SK-N-SH (cell line): Measurements from ENCODE around the gene USP40. TPM values are rescaled to one million over a fixed set of nuclear protein-coding genes. Genes with fewer than 3 reads are reported as not detected.

Experiments
- CTCF ChIA-PET: fragments of 300-600, 350-600 bp; formaldehyde crosslinking; extraction: SDS; loops from one replicate; lab custom pipeline; 2021; lab: Yijun Ruan, JAX
- POLR2A ChIA-PET: fragments of 350-600 bp; sonication (Branson Sonifier 250); formaldehyde crosslinking; extraction: SDS; loops from one replicate; lab custom pipeline; 2020; ENCODE audit warnings: antibody characterized with exemption, inconsistent platforms; lab: Yijun Ruan, JAX
- DNase-seq: peaks from one replicate; pipeline ENCODE4 v3.0.0; 2012
- H2AFZ ChIP-seq: fragments of 200-600 bp; sonication (generic); 2 replicates; pipeline ENCODE4 v1.8.1; 2016; ENCODE audit warnings: antibody characterized with exemption, mild to moderate bottlenecking, low read depth
- H3F3A ChIP-seq: fragments of 200-600 bp; sonication (generic); replicated peaks from 2 replicates; pipeline ENCODE3; 2016; ENCODE audit warnings: antibody characterized with exemption, mild to moderate bottlenecking; ENCODE audit not compliant: insufficient read depth
- H3K27ac ChIP-seq, 2 experiments: fragments of 200-500 bp in 1 of 2; fragments of 200-600 bp in 1 of 2; sonication (Bioruptor generic) in 1 of 2; sonication (generic), shearing (Covaris generic) in 1 of 2; 2 replicates each; pipeline versions ENCODE4 v1.5.1 to v1.6.1; 2014 to 2016; ENCODE audit warnings: low read depth in 2 of 2, inconsistent platforms in 1 of 2, low read length in 1 of 2, mild to moderate bottlenecking in 1 of 2, mixed read lengths in 1 of 2
- H3K27me3 ChIP-seq: fragments of 200-600 bp; sonication (generic), shearing (Covaris generic); 2 replicates; pipeline ENCODE4 v1.6.1; 2016; ENCODE audit warnings: mixed run types; ENCODE audit not compliant: insufficient read depth
- H3K36me3 ChIP-seq, 2 experiments: fragments of 200-500 bp in 1 of 2; fragments of 200-600 bp in 1 of 2; sonication (Bioruptor generic) in 1 of 2; sonication (generic) in 1 of 2; replicated peaks in 1 of 2; 2 replicates each; pipeline versions ENCODE3 to v1.5.1; 2014 to 2016; ENCODE audit warnings: low read length in 1 of 2, mild to moderate bottlenecking in 1 of 2; ENCODE audit not compliant: insufficient read depth in 2 of 2, control insufficient read depth in 1 of 2
- H3K4me1 ChIP-seq, 2 experiments: fragments of 200-500 bp in 1 of 2; fragments of 200-600 bp in 1 of 2; sonication (Bioruptor generic) in 1 of 2; sonication (generic), shearing (Covaris generic) in 1 of 2; 2 replicates each; pipeline versions ENCODE4 v1.5.1 to v1.6.1; 2014 to 2016; ENCODE audit warnings: low read depth in 1 of 2, low read length in 1 of 2, mixed run types in 1 of 2; ENCODE audit not compliant: insufficient read depth in 2 of 2, control insufficient read depth in 1 of 2
- H3K4me2 ChIP-seq: fragments of 200-600 bp; sonication (generic), shearing (Covaris generic); 2 replicates; pipeline ENCODE4 v1.6.1; 2017; ENCODE audit warnings: mixed run types
- H3K4me3 ChIP-seq, 2 experiments: fragments of 200-500 bp in 1 of 2; fragments of 200-600 bp in 1 of 2; sonication (Bioruptor generic) in 1 of 2; sonication (generic), shearing (Covaris generic) in 1 of 2; 2 replicates each; pipeline versions ENCODE4 v1.5.1 to v1.8.1; 2014 to 2016; ENCODE audit warnings: low read depth in 2 of 2, inconsistent platforms in 1 of 2, low read length in 1 of 2, mild to moderate bottlenecking in 1 of 2, mixed read lengths in 1 of 2, moderate library complexity in 1 of 2
- H3K79me2 ChIP-seq: fragments of 200-600 bp; sonication (generic); 2 replicates; pipeline ENCODE4 v1.8.1; 2017; ENCODE audit warnings: mild to moderate bottlenecking; ENCODE audit not compliant: insufficient read depth
- H3K9ac ChIP-seq: fragments of 200-600 bp; sonication (generic); 2 replicates; pipeline ENCODE4 v1.6.1; 2017; ENCODE audit warnings: mixed run types
- H3K9me2 ChIP-seq: fragments of 200-600 bp; sonication (generic); 2 replicates; pipeline ENCODE4 v1.6.1; 2017; ENCODE audit warnings: mixed run types
- H3K9me3 ChIP-seq: fragments of 200-600 bp; sonication (generic); 2 replicates; pipeline ENCODE4 v1.6.1; 2017; ENCODE audit warnings: mixed run types, mild to moderate bottlenecking, moderate library complexity
- H4K20me1 ChIP-seq: fragments of 200-600 bp; sonication (generic); 2 replicates; pipeline ENCODE4 v1.6.1; 2017; ENCODE audit warnings: mild to moderate bottlenecking, mixed run types; ENCODE audit not compliant: insufficient read depth
- CHD2 ChIP-seq: fragments of 150-350 bp; IDR thresholded peaks from 2 replicates; pipeline ENCODE4 v1.6.1; 2018; ENCODE audit warnings: low read length; ENCODE audit not compliant: partially characterized antibody
- ELF1 ChIP-seq: IDR thresholded peaks from 2 replicates; pipeline ENCODE4 v1.4.0; 2012
- EP300 ChIP-seq, 2 experiments: IDR thresholded peaks; 2 replicates each; pipeline versions ENCODE4 v1.4.0 to v1.6.1; 2012; ENCODE audit warnings: borderline replicate concordance in 1 of 2, low read depth in 1 of 2, low read length in 1 of 2
- EZH2phosphoT487 ChIP-seq: fragments of 200-600 bp; sonication (generic); IDR thresholded peaks from 2 replicates; pipeline ENCODE4 v1.6.1; 2017; ENCODE audit warnings: low read depth, mixed run types, mild to moderate bottlenecking, antibody characterized with exemption, moderate library complexity, borderline replicate concordance
- FOSL2 ChIP-seq: IDR thresholded peaks from 2 replicates; pipeline ENCODE4 v1.4.0; 2012; ENCODE audit warnings: low read depth, mild to moderate bottlenecking, moderate library complexity, borderline replicate concordance
- GABPA ChIP-seq: IDR thresholded peaks from 2 replicates; pipeline ENCODE4 v1.4.0; 2012; ENCODE audit warnings: low read depth, mild to moderate bottlenecking
- GATA2 ChIP-seq: sonication (generic); formaldehyde crosslinking; IDR thresholded peaks from 2 replicates; pipeline ENCODE4 v1.5.0; 2020; ENCODE audit warnings: mild to moderate bottlenecking, missing genetic modification reagents
- IRF3 ChIP-seq: fragments of 150-350 bp; IDR thresholded peaks from 2 replicates; pipeline ENCODE4 v1.6.1; 2016; ENCODE audit warnings: mild to moderate bottlenecking, low read depth, low read length
- JUND ChIP-seq: IDR thresholded peaks from 2 replicates; pipeline ENCODE4 v1.4.0; 2012
- MAX ChIP-seq: IDR thresholded peaks from 2 replicates; pipeline ENCODE4 v1.4.0; 2012; ENCODE audit warnings: low read depth
- MXI1 ChIP-seq: IDR thresholded peaks from 2 replicates; pipeline ENCODE4 v1.6.1; 2012; ENCODE audit warnings: mild to moderate bottlenecking, low read depth, low read length, improper control_type of control experiment
- NFIC ChIP-seq: IDR thresholded peaks from 2 replicates; pipeline ENCODE4 v1.4.0; 2012; ENCODE audit warnings: borderline replicate concordance
- NRF1 ChIP-seq: IDR thresholded peaks from 2 replicates; pipeline ENCODE4 v1.6.1; 2012; ENCODE audit warnings: low read depth, mild to moderate bottlenecking, low read length
- RCOR1 ChIP-seq: fragments of 150-350 bp; IDR thresholded peaks from 2 replicates; pipeline ENCODE4 v1.6.1; 2017; ENCODE audit warnings: antibody characterized with exemption, low read length
- TCF12 ChIP-seq: IDR thresholded peaks from 2 replicates; pipeline ENCODE4 v1.4.0; 2012
- TEAD4 ChIP-seq: IDR thresholded peaks from 2 replicates; pipeline ENCODE4 v1.4.0; 2012; ENCODE audit warnings: mild to moderate bottlenecking, borderline replicate concordance; ENCODE audit not compliant: insufficient read depth
- YY1 ChIP-seq: IDR thresholded peaks from 2 replicates; pipeline ENCODE4 v1.4.0; 2012; ENCODE audit warnings: low read depth, mild to moderate bottlenecking
- WGBS: methylation state at CpG from one replicate; pipeline ENCODE4 v1.1.6; 2017; ENCODE audit warnings: low lambda C conversion rate; 5-methylcytosine and 5-hydroxymethylcytosine counted together
- polyA plus RNA-seq, 3 experiments: library from polyadenylated mRNA; depleted of rRNA; stranded (reverse); fragments of >200 nt; gene quantifications; 2 replicates each; pipeline ENCODE4 v1.2.3, GENCODE V29; 2012

Gene USP40
- polyA plus RNA-seq, 1 of the 3 experiments (the other 2 are of a cell fraction), result 37.0 TPM

- TF ChIP-seq TEAD4, result no peak
- TF ChIP-seq NFIC, result no peak
- TF ChIP-seq CHD2, result no peak
These were observed 40.8 kb downstream of the USP40 start (continued) for GRCh38 chr2:233525791-233526190.

- H3K9ac ChIP-seq, result no peak overlapping the region
- TF ChIP-seq ELF1 (no peak), NRF1 (no peak), JUND (no peak), RCOR1 (no peak), YY1 (no peak), TEAD4 (no peak), EZH2phosphoT487 (no peak), TCF12 (no peak), FOSL2 (no peak), MXI1 (no peak), GATA2 (CRISPR knock-in tag) (no peak), GABPA (no peak), MAX (no peak), EP300 (IDR thresholded peaks at IDR 0.05; ENCODE audit: borderline replicate concordance in 1 of 2, low read depth in 1 of 2, low read length in 1 of 2) (no peak), IRF3 (no peak)
- TF ChIP-seq, all 33 proteins: peak for 0
- no peak overlapping the region for H3K27ac ChIP-seq
- DNase-seq, result no peak
- H3F3A ChIP-seq, result no peaks in the 10 kb centered on the region
- ChIA-PET POLR2A (no interaction called here), CTCF (no interaction called here)
- no peaks in the 10 kb centered on the region for H3K79me2 ChIP-seq
- no peak overlapping the region for H3K4me2 ChIP-seq
- peaks cover 48 to 60% of the 10 kb centered on the region in 2 experiments for H3K36me3 ChIP-seq
- H4K20me1 ChIP-seq, result no peaks in the 10 kb centered on the region
- H3K4me3 ChIP-seq, result no peak overlapping the region
- no peaks in the 10 kb centered on the region for H3K4me1 ChIP-seq
- no peaks in the 10 kb centered on the region for H3K9me3 ChIP-seq
- 81% methylated on average over 3 of the region's 3 CpGs for WGBS
- H2AFZ ChIP-seq, result no peak overlapping the region
- no peaks in the 10 kb centered on the region for H3K27me3 ChIP-seq
- no peaks in the 10 kb centered on the region for H3K9me2 ChIP-seq
These were observed 46.6 kb downstream of the USP40 start for GRCh38 chr2:233519787-233520611.
